ENCODE results near the gene BCL11B.

- TF ChIP-seq POLR2A (IDR thresholded peaks at IDR 0.05) (no peak), CTCF (IDR thresholded peaks at IDR 0.05) (no peak), EP300 (IDR thresholded peaks at IDR 0.05) (no peak)
Observed at GRCh38 chr14:99175331-99176155, 96.5 kb downstream of the BCL11B start.

Measured in gastroesophageal sphincter (tissue), 3 donors.